ENCODE results near the gene DLG2.

The DLG2 gene

DNA sequence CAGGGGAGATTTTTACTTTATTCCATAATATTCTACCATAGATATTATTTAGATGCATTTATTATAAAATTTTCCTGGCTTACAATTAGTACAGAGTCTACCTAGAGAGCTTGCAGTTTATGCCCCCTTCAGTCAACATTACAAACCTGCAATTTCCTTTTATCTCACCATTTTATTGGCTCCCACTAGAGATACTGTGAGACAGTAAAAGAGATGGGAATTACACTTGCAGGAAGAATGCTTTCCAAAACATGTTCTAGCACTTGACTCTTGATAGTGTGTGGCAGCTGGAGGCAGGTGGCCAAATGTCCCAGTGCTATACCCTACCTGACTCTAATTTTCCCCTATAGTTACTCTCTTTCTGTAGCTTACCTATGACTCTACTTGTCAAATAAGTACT lies 863.2 kb downstream of the DLG2 start:
- no peak for DNase-seq (ENCODE audit: low read depth, low spot score)
- in situ Hi-C loops (cut with HindIII; ENCODE audit: low sequenced_read_pairs), result no loop called here
- no peak overlapping the region for H3K4me3 ChIP-seq (ENCODE audit: low read depth, low read length)
- no peak for TF ChIP-seq CTCF (IDR thresholded peaks at IDR 0.05; ENCODE audit: low read depth, low read length)

GRCh38 chr11:84757711-84758110 lies 869.4 kb downstream of the DLG2 start:
- no peak overlapping the region for H3K4me3 ChIP-seq (ENCODE audit: low read depth, low read length)
- no peak for TF ChIP-seq CTCF (IDR thresholded peaks at IDR 0.05; ENCODE audit: low read depth, low read length)
- DNase-seq (ENCODE audit: low read depth, low spot score), result no peak
- in situ Hi-C loops (cut with HindIII; ENCODE audit: low sequenced_read_pairs), result no loop called here

GRCh38 chr11:84751371-84751770 lies 875.8 kb downstream of the DLG2 start:
- in situ Hi-C loops (cut with HindIII; ENCODE audit: low sequenced_read_pairs), result no loop called here
- no peak for TF ChIP-seq CTCF (IDR thresholded peaks at IDR 0.05; ENCODE audit: low read depth, low read length)
- no peak for DNase-seq (ENCODE audit: low read depth, low spot score)
- no peak overlapping the region for H3K4me3 ChIP-seq (ENCODE audit: low read depth, low read length)

- no peak for DNase-seq (ENCODE audit: low read depth, low spot score)
- no peak for TF ChIP-seq CTCF (IDR thresholded peaks at IDR 0.05; ENCODE audit: low read depth, low read length)
- in situ Hi-C loops (cut with HindIII; ENCODE audit: low sequenced_read_pairs), result no loop called here
- H3K4me3 ChIP-seq (ENCODE audit: low read depth, low read length), result no peak overlapping the region
Measured at GRCh38 chr11:84747871-84748270, 879.3 kb downstream of the DLG2 start.

DNA sequence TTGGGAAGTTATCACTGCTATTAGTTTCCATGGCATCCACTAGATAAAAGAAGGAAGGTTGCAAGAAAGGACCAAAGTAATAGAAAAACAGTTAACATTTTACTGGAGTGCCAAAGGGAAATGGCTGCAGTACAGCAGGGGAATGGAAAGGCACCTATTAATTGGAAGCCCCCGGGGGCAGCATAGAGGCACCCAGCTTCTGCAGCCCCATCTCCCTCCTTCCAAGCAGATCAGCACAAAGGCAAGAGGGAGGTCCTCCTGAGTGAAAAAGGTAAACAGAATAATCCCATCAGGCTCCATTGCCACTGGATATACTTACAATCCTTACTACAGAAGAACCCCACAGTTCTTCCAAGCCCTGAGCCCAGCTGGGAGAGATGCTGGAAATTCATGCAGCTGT lies 887.1 kb downstream of the DLG2 start:
- no peak overlapping the region for H3K4me3 ChIP-seq (ENCODE audit: low read depth, low read length)
- in situ Hi-C loops (cut with HindIII; ENCODE audit: low sequenced_read_pairs), result no loop called here
- DNase-seq (ENCODE audit: low read depth, low spot score), result no peak
- no peak for TF ChIP-seq CTCF (IDR thresholded peaks at IDR 0.05; ENCODE audit: low read depth, low read length)

DNA sequence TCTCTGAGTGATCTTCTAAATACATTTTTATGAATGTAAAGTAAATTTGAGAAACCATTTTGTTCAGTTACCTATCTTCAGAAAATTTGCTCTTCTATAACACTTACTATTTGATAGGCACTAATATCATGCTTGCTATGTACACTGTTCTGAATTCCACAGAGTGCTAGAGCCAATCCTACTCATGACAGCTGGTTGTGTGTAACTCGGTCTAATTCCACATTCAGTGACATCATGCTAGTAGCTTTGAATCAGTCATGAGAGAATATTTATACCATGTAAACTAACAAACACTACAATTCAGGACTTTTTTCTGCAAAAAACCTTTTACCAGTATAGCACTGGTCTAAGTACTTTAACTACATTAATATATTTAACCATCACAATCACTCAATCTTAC lies 902.9 kb downstream of the DLG2 start:
- H3K4me3 ChIP-seq (ENCODE audit: low read depth, low read length), result no peak overlapping the region
- in situ Hi-C loops (cut with HindIII; ENCODE audit: low sequenced_read_pairs), result no loop called here
- no peak for DNase-seq (ENCODE audit: low read depth, low spot score)
- TF ChIP-seq CTCF (IDR thresholded peaks at IDR 0.05; ENCODE audit: low read depth, low read length), result no peak

DNA sequence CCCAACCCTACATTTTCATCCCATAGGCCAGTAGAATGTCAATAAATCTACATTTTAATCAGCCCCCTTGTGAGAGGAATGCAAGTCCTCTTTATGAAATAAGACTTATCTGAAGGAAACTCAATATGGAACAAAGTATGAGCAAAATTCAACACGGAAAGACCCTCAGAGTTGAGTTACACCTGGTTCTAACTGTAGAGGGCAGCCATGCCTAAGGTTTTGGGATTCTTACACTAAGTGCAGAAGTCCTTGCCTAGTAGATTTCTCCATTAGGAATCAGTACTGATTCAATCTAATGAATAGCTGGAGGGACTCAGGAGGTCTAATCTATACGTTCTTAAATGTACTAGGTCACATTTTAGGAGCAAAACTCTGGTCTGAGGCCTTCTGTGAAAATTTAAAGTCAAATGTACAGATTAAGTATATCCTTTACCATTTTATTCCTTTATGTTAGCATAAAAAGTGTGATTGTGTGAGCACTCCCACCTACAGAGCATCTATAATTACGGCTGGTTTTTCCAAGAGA lies 904.5 kb downstream of the DLG2 start:
- in situ Hi-C loops (cut with HindIII; ENCODE audit: low sequenced_read_pairs), result no loop called here
- no peak for TF ChIP-seq CTCF (IDR thresholded peaks at IDR 0.05; ENCODE audit: low read depth, low read length)
- no peak for DNase-seq (ENCODE audit: low read depth, low spot score)
- H3K4me3 ChIP-seq (ENCODE audit: low read depth, low read length), result no peak overlapping the region

Measured in astrocyte of the spinal cord (primary cell).